Mesenteric fat pad (tissue), 1 donor: ENCODE results near the gene MRPS26. TPM values are rescaled to one million over a fixed set of nuclear protein-coding genes. Genes with fewer than 3 reads are reported as not detected.
"Not testable (repeated sequence)": the region's sequence is repeated elsewhere in the genome, so short reads cannot be mapped to it uniquely, and the experiment has no call there.

Source experiments
- DNase-seq: peaks from one replicate; pipeline ENCODE4 v3.0.0-alpha.2; 2020; ENCODE audit warnings: low spot score
- long read RNA-seq: library from polyadenylated mRNA; unstranded; transcript quantifications from one replicate; pipeline ENCODE4 v2.0.0, GENCODE V29; 2020
- total RNA-seq: library from RNA; stranded (reverse); fragmentation: NEBNext Ultra II Directional; extraction: Animal tissue kit (Norgen Biotek cat#: 25700); gene quantifications from one replicate; pipeline ENCODE4 v1.2.1, GENCODE V29; 2021
- donor health status: DM: yes; HTN: yes; CAD: no.

MRPS26 gene
- 36.5 TPM for total RNA-seq
- long read RNA-seq, transcript MRPS26-201 (4 exons, 1,127 nt): major isoform, 121 of 131 reads
- long read RNA-seq, partial matches to known transcripts: 8 of 131 reads
- long read RNA-seq, other reads (novel, unspliced or antisense): 2 of 131 reads

DNA sequence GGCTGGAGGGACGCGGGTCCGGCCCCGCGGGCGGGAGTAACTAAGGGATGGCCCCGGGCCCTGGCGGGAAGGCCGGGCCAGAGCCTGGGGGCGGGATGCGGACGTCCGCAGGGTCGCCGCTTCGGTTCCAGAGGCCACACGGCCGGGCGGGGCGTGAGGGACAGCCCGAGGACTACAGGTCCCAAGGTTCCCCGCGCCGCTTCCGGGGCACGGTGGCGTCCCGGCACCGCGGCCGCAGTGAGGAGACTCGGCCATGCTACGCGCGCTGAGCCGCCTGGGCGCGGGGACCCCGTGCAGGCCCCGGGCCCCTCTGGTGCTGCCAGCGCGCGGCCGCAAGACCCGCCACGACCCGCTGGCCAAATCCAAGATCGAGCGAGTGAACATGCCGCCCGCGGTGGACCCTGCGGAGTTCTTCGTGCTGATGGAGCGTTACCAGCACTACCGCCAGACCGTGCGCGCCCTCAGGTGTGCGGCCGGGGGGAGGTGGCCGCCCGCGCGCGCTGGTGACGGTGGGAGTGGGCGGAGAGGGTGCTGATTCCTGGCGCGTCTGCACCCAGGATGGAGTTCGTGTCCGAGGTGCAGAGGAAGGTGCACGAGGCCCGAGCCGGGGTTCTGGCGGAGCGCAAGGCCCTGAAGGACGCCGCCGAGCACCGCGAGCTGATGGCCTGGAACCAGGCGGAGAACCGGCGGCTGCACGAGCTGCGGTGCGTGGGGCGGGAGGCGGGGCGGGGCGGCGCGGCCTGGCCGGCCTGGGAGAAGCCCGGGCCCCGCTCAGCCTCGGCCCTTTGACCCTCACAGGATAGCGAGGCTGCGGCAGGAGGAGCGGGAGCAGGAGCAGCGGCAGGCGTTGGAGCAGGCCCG is at the start of gene MRPS26:
Gene MRPS26 (plus strand): TSS at position 237 of the 861 bp plus-strand sequence. CDS start 17 bp downstream, at position 254.
- peak; percentile 96 for DNase-seq

DNA sequence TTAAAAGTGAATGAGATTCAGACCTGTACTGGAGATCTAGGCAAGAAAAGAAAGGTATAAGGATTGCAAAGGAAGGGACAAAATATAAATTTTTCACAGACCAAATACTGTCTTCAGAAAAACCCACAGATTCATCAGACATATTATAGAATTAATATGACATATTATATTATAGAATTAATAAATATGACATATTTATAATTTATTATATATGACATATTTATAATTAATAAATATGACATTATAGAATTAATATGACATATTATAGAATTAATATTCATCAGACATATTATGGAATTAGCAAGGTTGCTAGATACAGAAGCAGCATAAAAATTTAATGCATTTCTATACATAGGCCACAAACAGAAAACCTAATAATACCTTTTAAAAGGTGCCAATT is 47.1 kb upstream of the MRPS26 start:
- no peak for DNase-seq

DNA sequence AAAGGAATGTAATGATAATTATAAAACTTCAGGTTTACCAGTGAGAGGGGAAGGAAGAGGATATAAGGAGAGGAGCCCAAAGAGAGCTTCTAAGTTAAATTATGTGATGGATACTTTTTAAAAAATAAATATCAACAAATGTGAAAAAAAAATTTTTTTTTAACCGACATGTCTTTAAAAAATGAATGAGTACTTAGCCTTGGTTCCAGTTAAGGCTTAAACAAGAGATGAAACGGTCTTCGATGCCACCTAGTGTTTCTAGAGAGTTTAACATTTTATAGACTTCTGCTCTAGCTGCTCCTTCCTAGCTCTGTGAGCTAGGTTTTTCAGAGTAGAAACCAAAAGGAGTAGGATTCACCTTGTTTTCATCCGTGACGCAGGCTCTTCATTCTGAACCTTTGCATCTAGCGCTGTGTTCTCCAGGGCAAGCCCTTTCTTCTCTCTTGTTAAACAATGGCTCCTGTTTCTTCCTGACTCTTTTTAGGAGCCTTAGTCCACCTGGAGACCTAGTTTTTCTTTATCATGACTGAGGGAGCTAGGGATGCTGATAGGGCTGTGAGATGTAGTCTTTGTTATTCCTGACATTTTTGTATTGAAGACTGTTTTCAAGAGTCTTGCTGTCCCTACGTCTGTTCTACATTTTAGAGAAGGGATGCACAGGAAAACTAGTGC is 44.9 kb upstream of the MRPS26 start:
- DNase-seq: no peak

DNA sequence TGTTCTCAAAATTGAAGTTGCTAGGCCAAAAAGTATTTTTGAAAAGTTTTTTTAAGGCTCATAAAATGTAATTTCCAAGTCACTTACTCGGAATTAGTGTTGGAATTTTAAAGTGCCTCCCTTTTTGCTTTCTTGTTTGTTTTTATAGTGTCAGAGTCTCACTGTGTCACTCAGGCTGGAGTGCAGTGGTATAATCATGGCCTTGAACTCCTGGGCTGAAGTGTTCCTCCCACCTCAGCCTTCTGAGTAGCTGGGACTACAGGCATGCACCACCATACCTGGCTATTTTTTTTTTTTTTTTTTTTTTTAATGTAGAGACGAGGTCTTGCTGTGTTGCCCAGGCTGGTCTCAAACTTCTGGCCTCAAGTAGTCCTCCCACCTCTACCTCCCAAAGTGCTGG is 42.4 kb upstream of the MRPS26 start:
- DNase-seq: no peak

DNA sequence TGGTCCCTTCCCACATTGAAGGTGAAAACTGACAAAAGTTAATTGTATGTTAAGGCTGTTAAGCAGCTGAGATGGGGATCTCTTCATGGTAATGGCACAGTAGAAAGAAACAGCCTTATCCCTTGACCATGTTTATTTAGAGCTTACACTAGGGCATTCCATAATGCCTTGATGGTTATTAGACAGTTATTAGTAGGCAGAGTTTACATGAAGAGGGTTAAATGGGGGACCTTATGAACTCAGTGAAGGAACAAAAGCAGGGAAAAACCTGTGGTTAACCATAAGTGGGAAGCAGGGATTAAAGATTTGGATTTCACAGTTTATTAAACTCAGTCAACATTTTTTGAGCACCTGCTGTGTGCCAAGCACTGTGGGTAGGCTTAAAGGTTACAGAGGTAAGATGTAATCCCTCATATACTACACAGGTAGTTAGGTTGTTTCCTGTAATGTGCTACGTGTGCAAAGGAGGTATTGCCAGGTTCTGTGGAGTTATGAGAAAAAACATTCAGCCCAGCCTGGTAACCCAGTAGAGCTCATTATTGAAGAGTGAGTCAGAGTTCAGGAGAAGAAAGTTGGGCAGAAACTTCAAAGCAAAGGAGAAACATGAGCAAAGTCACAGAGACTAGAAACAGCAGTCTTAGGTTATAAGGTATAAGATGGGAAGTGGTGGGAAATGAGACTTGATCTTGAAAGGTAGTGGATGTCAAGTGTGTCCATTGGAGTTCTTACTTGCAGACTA is 34.7 kb upstream of the MRPS26 start:
- DNase-seq: no peak

DNA sequence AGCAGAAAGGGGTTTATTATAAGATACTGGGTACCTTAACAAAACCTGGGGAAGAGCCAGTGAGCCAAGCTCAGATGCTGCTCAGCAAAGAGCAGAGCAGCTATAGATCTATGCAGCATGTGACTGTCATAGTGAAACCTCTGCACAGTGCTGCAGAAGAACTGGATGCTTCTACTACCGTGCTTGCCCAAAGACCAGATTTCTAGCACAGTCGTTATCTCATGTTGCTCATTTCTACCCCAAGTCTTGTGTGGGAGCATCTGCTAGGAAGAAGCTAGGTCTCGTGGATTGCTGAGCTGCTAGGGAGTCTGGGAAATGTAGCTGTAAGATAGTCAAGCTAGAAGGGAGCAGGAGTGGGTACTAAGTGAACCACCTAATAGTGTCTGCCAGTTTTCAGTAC is 34.1 kb upstream of the MRPS26 start:
- no peak for DNase-seq

DNA sequence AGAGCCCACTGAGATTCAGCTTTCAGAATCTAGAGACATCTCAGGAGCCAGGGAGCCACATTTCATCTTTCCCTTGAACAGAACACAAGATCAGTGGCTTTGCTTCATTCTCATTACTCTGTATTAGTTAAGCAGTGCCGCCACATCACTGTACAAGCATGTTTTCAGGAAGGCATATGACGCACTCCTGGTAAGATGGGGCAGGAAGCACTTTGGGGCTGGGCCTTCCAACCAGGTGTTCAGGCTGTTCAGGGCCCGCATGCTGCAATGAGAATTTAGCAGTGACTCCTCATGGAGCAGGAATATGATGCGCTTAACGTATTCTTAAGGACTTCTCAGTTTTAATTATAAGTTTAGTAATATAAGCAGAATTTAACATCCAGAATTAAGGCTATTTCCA is 32.1 kb upstream of the MRPS26 start:
- no peak for DNase-seq

DNA sequence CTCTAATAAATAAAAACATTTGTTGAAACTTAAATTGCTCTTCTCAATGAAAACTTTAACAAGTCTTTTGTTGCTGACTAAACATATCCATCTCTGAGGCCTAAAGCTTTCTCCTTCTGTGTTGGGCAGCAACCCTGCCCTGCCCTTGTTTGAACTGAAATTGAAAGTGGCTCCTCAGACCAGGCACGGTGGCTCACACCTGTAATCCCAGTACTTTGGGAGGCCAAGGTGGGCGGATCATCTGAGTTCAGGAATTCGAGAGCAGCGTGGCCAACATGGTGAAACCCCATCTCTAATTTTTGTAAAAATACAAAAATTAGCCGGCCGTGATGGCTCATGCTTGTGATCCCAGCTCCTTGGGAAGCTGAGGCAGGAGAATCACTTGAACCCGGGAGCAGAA is 31.7 kb upstream of the MRPS26 start:
- DNase-seq: no peak

DNA sequence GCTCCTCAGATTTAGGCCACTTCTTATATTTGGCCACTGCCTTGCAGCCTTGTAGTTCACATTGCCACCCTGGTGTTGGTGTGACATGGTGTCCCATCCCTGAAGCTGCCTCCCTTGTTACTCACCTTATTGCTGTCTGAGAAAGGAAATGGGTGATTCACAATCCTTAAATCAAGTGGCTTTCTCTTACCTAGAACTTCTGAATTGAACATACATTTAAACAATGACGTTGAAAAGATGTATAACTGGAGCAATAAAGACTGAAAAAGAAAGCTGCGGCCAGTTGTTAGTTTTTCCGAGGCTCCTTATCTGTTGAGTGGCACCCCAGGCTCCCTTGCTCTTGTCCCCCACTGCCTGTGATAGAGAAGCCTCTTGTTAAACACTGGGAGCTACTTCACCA is 31.2 kb upstream of the MRPS26 start:
- DNase-seq: no peak

DNA sequence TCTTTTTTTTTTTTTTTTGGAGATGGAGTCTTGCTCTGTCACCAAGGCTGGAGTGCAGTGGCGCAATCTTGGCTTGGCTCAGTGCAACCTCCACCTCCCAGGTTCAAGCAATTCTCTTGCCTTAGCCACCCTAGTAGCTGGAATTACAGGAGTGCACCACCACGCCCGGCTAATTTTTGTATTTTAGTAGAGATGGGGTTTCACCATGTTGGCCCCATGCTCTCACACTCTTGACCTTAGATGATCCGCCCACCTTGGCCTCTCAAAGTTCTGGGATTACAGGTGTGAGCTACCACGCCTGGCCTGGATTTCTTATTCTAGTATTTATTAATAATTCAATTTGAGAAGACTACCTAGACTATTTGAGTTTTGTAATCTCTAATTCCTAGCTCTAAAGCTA is 30.6 kb upstream of the MRPS26 start:
- not testable (repeated sequence) for DNase-seq

DNA sequence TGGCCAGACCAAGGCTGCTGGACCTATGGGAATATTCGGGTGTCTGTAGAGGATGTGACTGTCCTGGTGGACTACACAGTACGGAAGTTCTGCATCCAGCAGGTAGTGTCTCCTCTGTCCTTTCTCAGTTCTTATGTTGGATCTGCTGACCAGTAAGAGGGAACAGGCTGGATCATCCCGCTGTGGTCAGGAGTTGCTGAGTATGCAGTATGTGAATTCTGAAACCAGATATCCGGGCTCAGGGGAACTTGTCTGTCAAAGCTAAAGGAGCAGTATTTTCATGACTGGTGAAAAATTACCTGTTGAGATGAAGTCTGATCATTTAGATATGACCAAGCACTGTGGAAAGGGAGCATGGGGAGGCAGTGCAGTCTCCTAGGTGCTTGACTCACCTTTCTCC is 24.5 kb upstream of the MRPS26 start:
- DNase-seq: no peak

DNA sequence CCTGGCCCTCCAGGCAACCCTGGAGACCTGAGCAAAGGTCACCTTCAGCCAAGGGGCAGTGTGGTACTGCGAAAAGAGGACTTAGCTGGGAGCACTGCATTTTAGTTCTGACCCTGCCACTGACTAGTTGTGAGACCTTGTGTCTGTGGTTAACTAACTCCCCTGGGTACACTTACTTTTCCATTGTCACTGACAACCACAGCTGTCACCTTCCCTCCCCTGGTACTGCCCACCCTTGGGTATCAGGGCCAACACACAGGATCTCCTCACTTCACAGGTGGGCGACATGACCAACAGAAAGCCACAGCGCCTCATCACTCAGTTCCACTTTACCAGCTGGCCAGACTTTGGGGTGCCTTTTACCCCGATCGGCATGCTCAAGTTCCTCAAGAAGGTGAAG is 24.1 kb upstream of the MRPS26 start:
- no peak for DNase-seq

DNA sequence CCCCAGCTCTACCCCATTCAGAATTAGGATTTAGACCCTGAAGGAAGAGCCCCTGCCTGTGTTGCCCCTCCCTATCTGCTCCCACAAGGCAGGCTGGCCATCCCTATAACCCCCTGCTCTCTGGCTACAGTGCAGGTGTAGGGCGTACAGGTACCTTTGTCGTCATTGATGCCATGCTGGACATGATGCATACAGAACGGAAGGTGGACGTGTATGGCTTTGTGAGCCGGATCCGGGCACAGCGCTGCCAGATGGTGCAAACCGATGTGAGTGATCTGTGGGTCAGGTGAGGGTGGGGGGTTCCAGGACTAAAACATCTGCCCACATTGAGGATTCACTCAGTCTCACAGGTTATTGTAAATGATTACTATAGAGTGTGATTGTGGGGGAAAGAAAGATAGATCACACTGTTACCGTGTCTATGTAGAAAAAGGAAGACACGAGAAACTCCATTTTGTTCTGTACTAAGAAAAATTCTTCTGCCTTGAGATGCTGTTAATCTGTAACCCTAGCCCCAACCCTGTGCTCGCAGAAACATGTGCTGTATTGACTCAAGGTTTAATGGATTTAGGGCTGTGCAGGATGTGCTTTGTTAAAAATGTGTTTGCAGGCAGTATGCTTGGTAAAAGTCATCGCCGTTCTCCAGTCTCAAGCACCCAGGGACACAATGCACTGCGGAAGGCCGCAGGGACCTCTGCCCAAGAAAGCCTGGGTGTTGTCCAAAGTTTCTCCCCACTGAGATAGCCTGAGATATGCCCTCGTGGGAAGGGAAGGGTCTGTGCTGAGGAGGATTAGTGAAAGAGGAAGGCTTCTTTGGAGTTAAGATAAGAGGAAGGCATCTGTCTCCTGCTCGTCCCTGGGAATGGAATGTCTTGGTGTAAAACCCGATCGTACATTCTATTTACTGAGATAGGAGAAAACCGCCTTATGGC is 23.0 kb upstream of the MRPS26 start:
- DNase-seq: not testable (repeated sequence)

DNA sequence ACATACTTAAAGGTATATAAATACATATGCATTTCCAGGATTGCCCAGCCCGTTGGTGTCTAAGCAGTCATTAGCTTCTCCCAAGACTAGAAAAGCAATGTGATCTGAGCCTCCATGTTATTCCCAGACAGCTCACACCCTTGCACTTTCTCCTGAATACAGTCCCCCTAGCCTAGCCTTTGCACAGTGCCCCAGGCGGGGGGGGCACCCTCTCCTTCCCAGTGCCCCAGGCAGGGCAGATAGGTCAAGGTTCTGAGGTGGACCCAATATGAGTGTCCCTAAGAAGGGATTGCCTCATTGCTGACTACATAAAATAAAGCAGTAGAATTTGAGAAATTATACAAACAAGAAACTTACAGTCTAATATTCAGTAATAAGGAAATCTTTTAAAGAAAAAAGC is 17.9 kb upstream of the MRPS26 start:
- DNase-seq: no peak

DNA sequence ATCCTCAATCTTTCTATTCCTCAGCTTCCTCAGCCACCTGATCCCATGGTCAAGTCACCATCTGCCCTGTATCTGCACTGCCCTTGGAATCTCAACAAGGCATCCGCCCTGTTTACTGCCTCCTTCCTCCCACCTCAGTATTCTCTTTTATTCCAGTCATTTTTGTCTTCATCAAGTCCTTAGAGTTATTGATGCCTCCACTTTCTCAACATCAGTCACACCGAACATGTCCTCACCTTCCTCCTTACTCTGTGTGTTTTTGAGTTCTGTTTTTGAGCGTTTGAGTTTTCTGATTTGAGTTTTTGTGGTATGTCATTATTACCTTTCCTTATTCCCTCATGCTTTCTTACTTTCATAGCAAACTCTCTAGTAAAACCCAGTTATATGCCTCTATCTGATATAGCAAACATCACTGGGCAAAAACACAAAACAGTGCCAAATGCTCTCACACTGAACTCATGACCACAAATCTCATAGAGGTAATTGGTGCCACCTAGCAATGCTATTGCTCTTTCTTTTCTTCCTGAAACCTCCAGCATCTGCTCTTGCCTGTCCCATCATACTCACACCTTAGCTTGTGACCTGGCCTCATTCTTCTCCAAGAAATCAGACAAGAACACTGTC is 14.2 kb upstream of the MRPS26 start:
- DNase-seq: no peak

DNA sequence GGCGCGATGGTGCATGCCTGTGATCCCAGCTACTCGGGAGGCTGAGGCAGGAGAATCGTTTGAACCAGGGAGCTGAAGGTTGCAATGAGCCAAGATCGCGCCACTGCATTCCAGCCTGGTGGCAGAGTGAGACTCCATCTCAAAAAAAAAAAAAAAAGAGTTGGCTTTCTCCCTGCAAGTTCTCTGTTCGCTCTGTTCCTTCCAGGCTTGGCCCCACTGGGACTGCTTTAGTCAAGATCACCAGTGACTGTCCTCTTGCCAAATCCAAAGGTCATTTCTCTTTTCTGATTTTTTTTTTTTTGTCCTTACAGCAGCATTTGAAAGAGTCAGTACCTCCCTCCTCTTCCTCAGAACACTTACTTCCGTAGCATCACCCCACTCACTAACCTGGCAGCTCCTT is 13.2 kb upstream of the MRPS26 start:
- DNase-seq: no peak

DNA sequence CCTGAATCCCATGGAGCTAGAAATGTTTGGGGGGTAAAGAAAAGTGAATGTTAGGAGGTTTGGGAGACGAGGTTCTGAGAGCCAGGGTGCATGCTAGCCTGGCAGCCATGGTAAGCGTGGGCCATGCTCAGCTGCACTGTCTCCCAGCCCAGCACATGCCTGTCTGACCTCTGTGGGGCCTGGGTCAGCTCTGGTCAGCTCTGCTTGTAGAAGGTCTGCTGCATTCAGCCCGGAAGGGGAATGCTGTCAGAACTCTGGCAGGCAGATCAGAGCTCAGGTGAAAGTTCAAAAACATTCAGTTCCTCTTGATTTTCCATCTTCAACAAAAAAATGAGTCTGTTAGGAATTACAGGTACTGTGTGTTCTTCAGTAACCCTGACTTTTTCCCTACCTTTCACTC is 8.2 kb upstream of the MRPS26 start:
- no peak for DNase-seq

DNA sequence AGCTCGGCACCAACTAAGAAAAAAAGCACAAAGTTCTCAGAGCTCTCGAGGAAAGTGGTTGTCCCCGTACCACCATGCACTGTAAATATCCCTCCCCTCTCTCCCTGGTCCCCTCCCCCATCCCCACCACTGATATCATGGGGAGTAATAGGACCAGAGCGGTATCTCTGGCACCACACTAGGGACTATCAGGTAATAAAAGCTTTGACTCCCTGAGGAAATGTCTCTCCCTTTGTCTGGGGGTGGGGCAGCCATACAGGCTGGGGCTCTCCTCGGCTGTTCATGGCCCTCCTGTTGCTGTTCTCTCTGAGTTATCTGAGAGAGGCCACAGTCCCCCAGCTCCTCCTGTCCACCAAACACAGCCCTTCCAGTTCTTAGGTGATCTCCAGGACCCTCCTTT is 7.4 kb upstream of the MRPS26 start:
- DNase-seq: no peak

DNA sequence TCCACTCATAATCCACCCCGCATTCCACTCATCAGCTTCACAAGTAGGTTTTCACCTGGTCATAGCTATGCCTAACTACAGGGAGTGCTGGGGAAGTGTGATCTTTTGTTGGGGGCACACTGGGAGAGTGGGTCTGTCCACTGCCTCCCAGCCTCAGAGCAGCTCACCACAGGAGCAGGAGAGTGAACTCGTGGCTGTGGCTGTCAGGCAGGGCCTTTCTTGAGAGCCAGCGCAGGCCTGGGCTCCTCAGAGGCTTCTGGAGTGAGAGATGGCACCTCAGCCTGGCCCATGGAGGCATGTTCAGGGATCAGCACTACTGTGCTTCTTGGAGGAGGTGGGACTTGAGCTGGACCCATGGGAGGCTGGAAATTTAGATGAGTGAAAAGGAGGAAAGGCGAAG is 6.4 kb upstream of the MRPS26 start:
- DNase-seq: no peak

DNA sequence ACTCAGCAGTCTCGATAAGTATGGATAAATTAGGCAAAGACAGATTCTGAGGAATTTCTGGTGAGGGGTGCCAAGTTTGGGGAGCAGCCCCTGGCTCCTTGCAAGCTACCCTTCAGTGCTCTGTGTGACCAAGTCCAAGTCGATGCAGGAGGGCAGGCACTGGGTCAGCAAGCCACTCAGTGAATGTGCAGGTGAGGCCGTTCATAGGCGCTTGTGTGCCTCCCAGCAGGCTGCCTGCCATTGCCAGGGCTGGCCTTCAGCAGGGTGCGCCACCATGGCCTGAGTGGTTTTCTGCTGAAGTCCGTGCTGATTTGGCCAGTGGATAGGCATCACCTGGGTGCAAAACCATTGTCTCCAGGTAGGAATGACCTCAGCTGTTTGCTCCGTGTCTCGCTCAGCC is 5.8 kb upstream of the MRPS26 start:
- no peak for DNase-seq
